Measurements from ENCODE around the gene KAT2B.
A peak's percentile ranks its signal among the peaks of the same experiment; 100 is the strongest.

- no peak for TF ChIP-seq CTCF (IDR thresholded peaks at IDR 0.05)
- TF ChIP-seq POLR2AphosphoS5 (IDR thresholded peaks at IDR 0.05), result peak; percentile 28
Observed at GRCh38 chr3:20056725-20057611, 16.7 kb downstream of the KAT2B start.
